Subcutaneous abdominal adipose tissue (tissue), 5 donors: ENCODE data around the gene CD300LG.
"Not testable (repeated sequence)": the region's sequence is repeated elsewhere in the genome, so short reads cannot be mapped to it uniquely, and the experiment has no call there.

ENCODE experiments used
- H3K27ac ChIP-seq: one replicate; pipeline ENCODE4 v1.7.0; 2013; ENCODE audit warnings: low read depth, mild to moderate bottlenecking, inconsistent platforms, low read length, moderate library complexity
- H3K27me3 ChIP-seq, 5 donors: one replicate each; pipeline ENCODE4 v1.7.0; 2013; ENCODE audit warnings: low read length in 5 of 5, inconsistent platforms in 1 of 5; ENCODE audit not compliant: control insufficient read depth in 5 of 5, insufficient read depth in 4 of 5
- H3K36me3 ChIP-seq, 5 donors: one replicate each; pipeline ENCODE4 v1.7.0; 2013; ENCODE audit warnings: low read length in 5 of 5; ENCODE audit not compliant: control insufficient read depth in 5 of 5, insufficient read depth in 5 of 5
- H3K4me1 ChIP-seq, 5 donors: one replicate each; pipeline ENCODE4 v1.7.0; 2013; ENCODE audit warnings: low read length in 5 of 5, mild to moderate bottlenecking in 3 of 5, moderate library complexity in 1 of 5; ENCODE audit not compliant: control insufficient read depth in 5 of 5, insufficient read depth in 5 of 5
- H3K4me3 ChIP-seq, 5 donors: one replicate each; pipeline ENCODE4 v1.7.0; 2013; ENCODE audit warnings: low read length in 5 of 5, low read depth in 1 of 5
- H3K9ac ChIP-seq, 5 donors: one replicate each; pipeline ENCODE4 v1.7.0; 2013; ENCODE audit warnings: low read length in 5 of 5, mild to moderate bottlenecking in 4 of 5, moderate library complexity in 3 of 5
- H3K9me3 ChIP-seq, 5 donors: one replicate each; pipeline ENCODE4 v1.7.0; 2013; ENCODE audit warnings: low read length in 5 of 5; ENCODE audit not compliant: control insufficient read depth in 5 of 5
- donor health status: healthy.
- donor health status: healthy.
- donor health status: healthy.
- donor health status: healthy.
- donor health status: healthy.

CD300LG gene

GRCh38 chr17:43846963-43847371, at the start of gene CD300LG:
Gene CD300LG (plus strand): TSS chr17:43847176. CDS start chr17:43847217, 41 bp downstream.
- Histone ChIP-seq H3K9me3 (no peaks in the 10 kb centered on the region), H3K9ac (peak within 1 kb of the TSS in 4 of 5 donors; percentile 38 to 82 (median 54)), H3K4me3 (peak within 1 kb of the TSS in 4 of 5 donors; percentile 64 to 80 (median 71)), H3K36me3 (no peaks in the 10 kb centered on the region), H3K27ac (peak within 1 kb of the TSS; percentile 55), H3K27me3 (peaks cover 0 to 4% (median 0%) of the 10 kb centered on the region in 5 donors), H3K4me1 (peaks cover 0 to 22% (median 7%) of the 10 kb centered on the region in 5 donors)

GRCh38 chr17:43798024-43798423, 49.0 kb upstream of the CD300LG start:
- H3K9me3 ChIP-seq, H3K9ac ChIP-seq, H3K27me3 ChIP-seq, H3K4me3 ChIP-seq, H3K4me1 ChIP-seq, H3K27ac ChIP-seq: not testable (repeated sequence)
- peaks cover under 1 to 10% (median 9%) of the 10 kb centered on the region in 5 donors for H3K36me3 ChIP-seq

- Histone ChIP-seq H3K27me3 (no peaks in the 10 kb centered on the region), H3K9me3 (no peaks in the 10 kb centered on the region), H3K4me3 (no peak overlapping the region), H3K9ac (no peak overlapping the region), H3K36me3 (peaks cover 7 to 18% (median 9%) of the 10 kb centered on the region in 5 donors), H3K27ac (no peak overlapping the region), H3K4me1 (no peaks in the 10 kb centered on the region)
Measured at GRCh38 chr17:43799047-43799446, 47.9 kb upstream of the CD300LG start.

GRCh38 chr17:43800736-43801135, 46.2 kb upstream of the CD300LG start:
- H3K27me3 ChIP-seq = no peaks in the 10 kb centered on the region
- H3K36me3 ChIP-seq = peaks cover 7 to 18% (median 9%) of the 10 kb centered on the region in 5 donors

GRCh38 chr17:43801844-43802243, 45.1 kb upstream of the CD300LG start:
- Histone ChIP-seq H3K9ac (no peak overlapping the region), H3K27ac (no peak overlapping the region), H3K4me1 (no peaks in the 10 kb centered on the region), H3K27me3 (no peaks in the 10 kb centered on the region), H3K36me3 (peaks cover 7 to 18% (median 9%) of the 10 kb centered on the region in 5 donors), H3K9me3 (no peaks in the 10 kb centered on the region), H3K4me3 (no peak overlapping the region)

More at GRCh38 chr17:43800736-43801135, 46.2 kb upstream of the CD300LG start:
- no peaks in the 10 kb centered on the region for H3K9me3 ChIP-seq
- no peaks in the 10 kb centered on the region for H3K4me1 ChIP-seq
- no peak overlapping the region for H3K9ac ChIP-seq
- H3K4me3 ChIP-seq = no peak overlapping the region
- H3K27ac ChIP-seq = no peak overlapping the region

GRCh38 chr17:43803758-43804157, 43.2 kb upstream of the CD300LG start:
- no peaks in the 10 kb centered on the region for H3K27me3 ChIP-seq
- H3K36me3 ChIP-seq = peaks cover 9 to 25% (median 17%) of the 10 kb centered on the region in 5 donors
- H3K4me1 ChIP-seq = no peaks in the 10 kb centered on the region
- H3K9ac ChIP-seq = no peak overlapping the region
- no peak overlapping the region for H3K27ac ChIP-seq
- no peak overlapping the region for H3K4me3 ChIP-seq
- no peaks in the 10 kb centered on the region for H3K9me3 ChIP-seq

GRCh38 chr17:43805117-43805516, 41.9 kb upstream of the CD300LG start:
- Histone ChIP-seq H3K9me3 (no peaks in the 10 kb centered on the region), H3K36me3 (peaks cover 9 to 33% (median 21%) of the 10 kb centered on the region in 5 donors), H3K27me3 (no peaks in the 10 kb centered on the region), H3K4me3 (no peak overlapping the region), H3K27ac (no peak overlapping the region), H3K4me1 (no peaks in the 10 kb centered on the region), H3K9ac (no peak overlapping the region)

GRCh38 chr17:43808076-43808475, 38.9 kb upstream of the CD300LG start:
- peaks cover 4 to 42% (median 26%) of the 10 kb centered on the region in 5 donors for H3K36me3 ChIP-seq
- no peak overlapping the region for H3K27ac ChIP-seq

GRCh38 chr17:43809121-43809520, 37.9 kb upstream of the CD300LG start:
- H3K27ac ChIP-seq = no peak overlapping the region
- H3K4me1 ChIP-seq = no peaks in the 10 kb centered on the region
- no peaks in the 10 kb centered on the region for H3K9me3 ChIP-seq

More at GRCh38 chr17:43808076-43808475, 38.9 kb upstream of the CD300LG start:
- Histone ChIP-seq H3K9me3 (no peaks in the 10 kb centered on the region), H3K4me1 (no peaks in the 10 kb centered on the region), H3K9ac (no peak overlapping the region), H3K4me3 (no peak overlapping the region), H3K27me3 (no peaks in the 10 kb centered on the region)

GRCh38 chr17:43810226-43810715, 36.7 kb upstream of the CD300LG start:
- Histone ChIP-seq H3K4me3 (no peak overlapping the region), H3K4me1 (no peaks in the 10 kb centered on the region), H3K27me3 (no peaks in the 10 kb centered on the region), H3K9ac (no peak overlapping the region), H3K36me3 (peaks cover 6 to 52% (median 38%) of the 10 kb centered on the region in 5 donors), H3K9me3 (no peaks in the 10 kb centered on the region), H3K27ac (no peak overlapping the region)

More at GRCh38 chr17:43809121-43809520, 37.9 kb upstream of the CD300LG start:
- Histone ChIP-seq H3K4me3 (no peak overlapping the region), H3K27me3 (no peaks in the 10 kb centered on the region), H3K36me3 (peaks cover 4 to 45% (median 32%) of the 10 kb centered on the region in 5 donors), H3K9ac (no peak overlapping the region)
